NCI-H524 treated with DMSO at 0.1 percent for 48 hours (cell line): ENCODE measurements around the gene TMPRSS11B.
"Not testable (repeated sequence)": the region's sequence is repeated elsewhere in the genome, so short reads cannot be mapped to it uniquely, and the experiment has no call there.

Source experiments
- DNase-seq: peaks from one replicate; lab custom pipeline; 2025; lab: John Stamatoyannopoulos, UW

The TMPRSS11B gene

GRCh38 chr4:68218044-68218443 is 27.4 kb downstream of the TMPRSS11B start:
- DNase-seq: no peak

GRCh38 chr4:68216501-68216900 is 29.0 kb downstream of the TMPRSS11B start:
- no peak for DNase-seq

DNA sequence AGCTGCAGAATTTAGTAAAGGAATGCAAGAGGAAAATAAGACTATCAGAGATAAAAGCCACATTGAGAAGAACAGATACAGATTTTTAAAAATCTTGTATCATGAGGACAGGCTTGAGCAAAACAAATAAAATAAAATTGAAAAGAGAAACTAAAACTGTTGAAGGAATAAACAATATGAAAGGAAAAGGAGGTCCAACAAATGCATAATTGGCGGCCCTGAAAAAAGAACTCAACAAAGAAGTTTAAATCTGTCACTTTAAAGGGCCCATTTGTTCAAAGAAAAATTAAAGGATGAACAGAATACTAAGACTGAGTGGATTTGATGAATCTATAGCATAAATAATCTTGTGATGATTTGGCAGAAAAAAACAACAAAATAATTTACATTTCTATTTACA is 36.5 kb downstream of the TMPRSS11B start:
- no peak for DNase-seq

DNA sequence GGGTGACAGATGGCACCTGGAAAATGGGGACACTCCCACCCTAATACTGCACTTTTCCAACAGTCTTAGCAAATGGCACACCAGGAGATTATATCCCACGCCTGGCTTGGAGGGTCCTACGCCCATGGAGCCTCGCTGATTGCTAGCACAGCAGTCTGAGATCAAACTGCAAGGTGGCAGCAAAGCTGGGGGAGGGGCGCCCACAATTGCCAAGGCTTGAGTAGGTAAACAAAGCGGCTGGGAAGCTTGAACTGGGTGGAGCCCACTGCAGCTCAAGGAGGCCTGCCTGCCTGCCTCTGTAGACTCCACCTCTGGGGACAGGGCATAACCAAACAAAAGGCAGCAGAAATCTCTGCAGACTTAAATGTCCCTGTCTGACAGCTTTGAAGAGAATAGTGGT is 51.2 kb downstream of the TMPRSS11B start:
- DNase-seq: not testable (repeated sequence)

DNA sequence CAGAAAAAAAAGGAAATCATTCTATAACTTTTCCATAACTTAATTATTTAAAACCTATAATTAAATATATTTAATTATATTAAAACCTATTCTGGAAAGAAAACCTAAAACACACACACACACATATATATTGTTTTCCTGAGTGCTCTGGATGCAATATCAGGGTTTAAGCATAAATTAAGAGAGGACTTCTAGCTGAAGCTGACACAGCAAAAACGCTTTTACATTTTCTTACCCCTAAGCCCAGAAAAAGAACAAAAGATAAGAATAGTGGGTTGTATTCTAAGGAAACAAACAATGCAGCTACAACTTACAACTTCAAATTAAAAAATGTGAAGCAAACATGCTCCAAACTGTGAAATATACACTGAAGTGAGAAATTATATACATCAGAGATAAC is 52.3 kb downstream of the TMPRSS11B start:
- no peak for DNase-seq

GRCh38 chr4:68187145-68187544 is 58.3 kb downstream of the TMPRSS11B start:
- no peak for DNase-seq

DNA sequence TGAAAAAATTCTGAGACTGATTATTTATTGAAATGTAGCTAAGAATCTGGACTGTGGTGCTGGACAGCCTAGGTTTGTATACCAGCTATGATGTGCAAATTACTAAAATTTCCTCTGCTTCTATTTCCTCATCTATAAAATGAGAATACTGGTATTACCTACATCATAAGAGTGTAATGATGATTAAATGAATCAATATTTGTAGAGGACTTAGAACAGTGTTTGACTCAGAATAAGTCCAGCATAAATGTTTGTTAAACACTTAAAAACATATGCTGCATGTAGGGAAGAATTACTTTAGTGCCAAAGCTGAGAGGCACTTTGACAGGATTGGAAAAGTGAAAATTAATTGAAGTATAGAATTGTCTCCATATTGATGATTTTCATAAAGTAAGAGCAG is 60.6 kb downstream of the TMPRSS11B start:
- no peak for DNase-seq

- DNase-seq: no peak
Measured at GRCh38 chr4:68183417-68183816, 62.1 kb downstream of the TMPRSS11B start.

- no peak for DNase-seq
Measured at GRCh38 chr4:68182382-68182820, 63.1 kb downstream of the TMPRSS11B start.

DNA sequence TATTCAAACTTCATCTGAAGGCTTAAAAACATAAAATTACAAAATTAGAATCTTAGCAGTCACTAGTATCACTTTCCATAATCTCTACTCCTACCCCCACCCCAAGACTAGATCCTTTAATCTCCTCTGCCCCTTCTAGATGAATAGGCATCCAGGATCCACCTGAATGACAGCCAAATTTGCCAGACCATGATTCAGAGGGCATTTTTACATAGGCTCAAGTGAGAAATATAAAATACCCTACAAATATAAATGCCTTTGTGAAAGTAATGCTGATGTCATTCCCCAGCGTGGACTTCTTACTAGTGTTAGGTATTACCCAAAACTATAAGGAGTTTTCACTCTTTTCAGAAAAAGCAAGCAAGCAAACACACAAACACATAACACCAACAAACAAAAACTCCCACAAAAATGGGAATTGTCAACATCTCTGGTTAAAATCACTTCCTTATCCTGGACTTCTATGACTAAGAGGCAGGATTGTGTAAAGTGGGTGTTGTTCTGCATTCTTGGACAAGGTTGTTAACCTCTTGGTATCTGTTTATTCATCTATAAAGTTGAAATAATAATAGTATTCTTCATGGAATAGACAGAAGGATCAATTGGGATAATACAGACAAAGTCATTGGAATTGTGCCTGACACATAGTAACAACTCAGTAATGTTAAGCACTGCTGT is 64.5 kb downstream of the TMPRSS11B start:
- no peak for DNase-seq

DNA sequence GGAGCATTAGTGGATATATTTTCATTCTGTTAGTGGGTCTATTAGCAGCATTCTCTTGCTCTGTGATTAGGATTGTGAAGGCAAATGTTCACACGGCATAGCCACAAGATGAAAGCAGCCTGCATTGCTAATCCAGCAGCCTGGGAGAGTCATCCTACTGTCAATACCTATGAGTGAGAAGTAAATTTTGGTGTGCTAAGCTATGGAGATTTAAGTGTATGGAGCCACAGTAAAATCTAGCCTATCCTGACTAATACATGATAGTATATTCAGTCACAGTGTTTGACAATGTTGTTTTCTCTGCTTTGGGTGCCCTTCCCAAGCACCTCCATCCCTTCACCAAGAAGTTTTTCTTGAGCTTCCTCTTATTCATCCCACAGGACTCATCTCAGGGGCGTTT is 68.6 kb downstream of the TMPRSS11B start:
- DNase-seq: no peak
